ENCODE measurements around the gene ABCC9.

Gene ABCC9

GRCh38 chr12:21925296-21925913, 15.8 kb downstream of the ABCC9 start:
- DNase-seq (ENCODE audit: low read depth in 1 of 2, low spot score in 1 of 2) = no peak
- Histone ChIP-seq H3K27me3 (ENCODE audit: insufficient read depth, poor library complexity, severe bottlenecking) (peaks cover 2% of the 10 kb centered on the region), H3K27ac (replicated peaks) (no peak overlapping the region), H3K4me3 (replicated peaks; ENCODE audit: insufficient read depth, low read length) (no peak overlapping the region)
- TF ChIP-seq POLR2AphosphoS5 (IDR thresholded peaks at IDR 0.05; ENCODE audit: low read depth) (no peak), REST (IDR thresholded peaks at IDR 0.05; ENCODE audit: insufficient replicate concordance, low read depth) (no peak), GABPA (IDR thresholded peaks at IDR 0.05; ENCODE audit: low read depth) (no peak), CTCF (IDR thresholded peaks at IDR 0.05; ENCODE audit: insufficient read depth, low read length) (no peak), SPI1 (IDR thresholded peaks at IDR 0.05; ENCODE audit: borderline replicate concordance, low read depth) (no peak)

- no peak for DNase-seq (ENCODE audit: low read depth in 1 of 2, low spot score in 1 of 2)
- TF ChIP-seq REST (IDR thresholded peaks at IDR 0.05; ENCODE audit: insufficient replicate concordance, low read depth) (no peak), POLR2AphosphoS5 (IDR thresholded peaks at IDR 0.05; ENCODE audit: low read depth) (no peak), CTCF (IDR thresholded peaks at IDR 0.05; ENCODE audit: insufficient read depth, low read length) (no peak), SPI1 (IDR thresholded peaks at IDR 0.05; ENCODE audit: borderline replicate concordance, low read depth) (no peak), GABPA (IDR thresholded peaks at IDR 0.05; ENCODE audit: low read depth) (no peak)
- Histone ChIP-seq H3K27ac (replicated peaks) (no peak overlapping the region), H3K27me3 (ENCODE audit: insufficient read depth, poor library complexity, severe bottlenecking) (peaks cover 2% of the 10 kb centered on the region), H3K4me3 (replicated peaks; ENCODE audit: insufficient read depth, low read length) (no peak overlapping the region)
These were observed 19.8 kb downstream of the ABCC9 start for GRCh38 chr12:21921436-21921835.

GRCh38 chr12:21918456-21918855, 22.8 kb downstream of the ABCC9 start:
- H3K27me3 ChIP-seq (ENCODE audit: insufficient read depth, poor library complexity, severe bottlenecking) = peaks cover under 1% of the 10 kb centered on the region
- H3K27ac ChIP-seq (replicated peaks) = no peak overlapping the region
- TF ChIP-seq POLR2AphosphoS5 (IDR thresholded peaks at IDR 0.05; ENCODE audit: low read depth) = no peak
- no peak for TF ChIP-seq GABPA (IDR thresholded peaks at IDR 0.05; ENCODE audit: low read depth)
- no peak for TF ChIP-seq CTCF (IDR thresholded peaks at IDR 0.05; ENCODE audit: insufficient read depth, low read length)
- no peak for TF ChIP-seq SPI1 (IDR thresholded peaks at IDR 0.05; ENCODE audit: borderline replicate concordance, low read depth)
- TF ChIP-seq REST (IDR thresholded peaks at IDR 0.05; ENCODE audit: insufficient replicate concordance, low read depth) = no peak
- no peak overlapping the region for H3K4me3 ChIP-seq (replicated peaks; ENCODE audit: insufficient read depth, low read length)
- DNase-seq (ENCODE audit: low read depth in 1 of 2, low spot score in 1 of 2) = no peak

All from HL-60 (cell line).